OCI-LY3 (cell line): ENCODE data around the gene NPAT.

Experiments
- CTCF ChIP-seq: fragments of 200-600, 300-600 bp; sonication (generic); IDR thresholded peaks from 2 replicates; pipeline ENCODE4 v1.5.1; 2014; ENCODE audit warnings: antibody characterized with exemption, low read length, low read depth
- EZH2phosphoT487 ChIP-seq: fragments of 200-600 bp; shearing (Covaris generic); IDR thresholded peaks from 2 replicates; pipeline ENCODE4 v1.6.1; 2018; ENCODE audit warnings: antibody characterized with exemption, mixed run types, low read depth

- TF ChIP-seq EZH2phosphoT487, result no peak
- TF ChIP-seq CTCF, result no peak
Measured at GRCh38 chr11:108167624-108168023, 54.8 kb downstream of the NPAT start.
